ENCODE data around the gene AKAP6.

DNA sequence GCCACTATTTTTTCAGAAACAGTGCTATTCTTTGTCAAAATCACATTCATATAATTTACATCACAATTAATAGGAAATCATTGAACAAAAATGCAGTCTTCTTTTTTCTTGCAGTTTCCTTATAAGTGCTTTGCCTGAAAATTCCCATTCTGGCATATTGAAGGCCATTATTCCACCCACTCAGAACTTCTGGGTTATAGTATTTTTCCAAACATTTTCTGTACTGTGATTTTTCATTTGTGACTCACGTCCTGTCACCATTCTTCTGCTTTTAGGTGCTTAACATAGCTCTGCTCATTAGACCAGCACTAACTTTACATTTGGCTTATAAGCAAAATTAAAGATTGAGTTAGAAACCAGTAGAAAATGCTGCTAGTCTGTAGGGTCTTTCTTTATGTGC, 368.6 kb downstream of the AKAP6 start:
- TF ChIP-seq, protein P1, sequence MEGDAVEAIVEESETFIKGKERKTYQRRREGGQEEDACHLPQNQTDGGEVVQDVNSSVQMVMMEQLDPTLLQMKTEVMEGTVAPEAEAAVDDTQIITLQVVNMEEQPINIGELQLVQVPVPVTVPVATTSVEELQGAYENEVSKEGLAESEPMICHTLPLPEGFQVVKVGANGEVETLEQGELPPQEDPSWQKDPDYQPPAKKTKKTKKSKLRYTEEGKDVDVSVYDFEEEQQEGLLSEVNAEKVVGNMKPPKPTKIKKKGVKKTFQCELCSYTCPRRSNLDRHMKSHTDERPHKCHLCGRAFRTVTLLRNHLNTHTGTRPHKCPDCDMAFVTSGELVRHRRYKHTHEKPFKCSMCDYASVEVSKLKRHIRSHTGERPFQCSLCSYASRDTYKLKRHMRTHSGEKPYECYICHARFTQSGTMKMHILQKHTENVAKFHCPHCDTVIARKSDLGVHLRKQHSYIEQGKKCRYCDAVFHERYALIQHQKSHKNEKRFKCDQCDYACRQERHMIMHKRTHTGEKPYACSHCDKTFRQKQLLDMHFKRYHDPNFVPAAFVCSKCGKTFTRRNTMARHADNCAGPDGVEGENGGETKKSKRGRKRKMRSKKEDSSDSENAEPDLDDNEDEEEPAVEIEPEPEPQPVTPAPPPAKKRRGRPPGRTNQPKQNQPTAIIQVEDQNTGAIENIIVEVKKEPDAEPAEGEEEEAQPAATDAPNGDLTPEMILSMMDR (IDR thresholded peaks at IDR 0.05 in 2 of 3, conservative IDR thresholded peaks at IDR 0.05 in 1 of 3; ENCODE audit: control insufficient read depth in 2 of 3, extremely low read depth in 1 of 3, insufficient read depth in 1 of 3, low read depth in 3 of 3, low read length in 3 of 3) = no peak
- TF ChIP-seq ZBTB33 (IDR thresholded peaks at IDR 0.05) = no peak
- TF ChIP-seq EZH2 (IDR thresholded peaks at IDR 0.05; ENCODE audit: borderline replicate concordance, control insufficient read depth, low read depth, low read length) = no peak
- no peak for TF ChIP-seq PRDM15 (CRISPR knock-in tag; IDR thresholded peaks at IDR 0.05)
- TF ChIP-seq, protein P2, sequence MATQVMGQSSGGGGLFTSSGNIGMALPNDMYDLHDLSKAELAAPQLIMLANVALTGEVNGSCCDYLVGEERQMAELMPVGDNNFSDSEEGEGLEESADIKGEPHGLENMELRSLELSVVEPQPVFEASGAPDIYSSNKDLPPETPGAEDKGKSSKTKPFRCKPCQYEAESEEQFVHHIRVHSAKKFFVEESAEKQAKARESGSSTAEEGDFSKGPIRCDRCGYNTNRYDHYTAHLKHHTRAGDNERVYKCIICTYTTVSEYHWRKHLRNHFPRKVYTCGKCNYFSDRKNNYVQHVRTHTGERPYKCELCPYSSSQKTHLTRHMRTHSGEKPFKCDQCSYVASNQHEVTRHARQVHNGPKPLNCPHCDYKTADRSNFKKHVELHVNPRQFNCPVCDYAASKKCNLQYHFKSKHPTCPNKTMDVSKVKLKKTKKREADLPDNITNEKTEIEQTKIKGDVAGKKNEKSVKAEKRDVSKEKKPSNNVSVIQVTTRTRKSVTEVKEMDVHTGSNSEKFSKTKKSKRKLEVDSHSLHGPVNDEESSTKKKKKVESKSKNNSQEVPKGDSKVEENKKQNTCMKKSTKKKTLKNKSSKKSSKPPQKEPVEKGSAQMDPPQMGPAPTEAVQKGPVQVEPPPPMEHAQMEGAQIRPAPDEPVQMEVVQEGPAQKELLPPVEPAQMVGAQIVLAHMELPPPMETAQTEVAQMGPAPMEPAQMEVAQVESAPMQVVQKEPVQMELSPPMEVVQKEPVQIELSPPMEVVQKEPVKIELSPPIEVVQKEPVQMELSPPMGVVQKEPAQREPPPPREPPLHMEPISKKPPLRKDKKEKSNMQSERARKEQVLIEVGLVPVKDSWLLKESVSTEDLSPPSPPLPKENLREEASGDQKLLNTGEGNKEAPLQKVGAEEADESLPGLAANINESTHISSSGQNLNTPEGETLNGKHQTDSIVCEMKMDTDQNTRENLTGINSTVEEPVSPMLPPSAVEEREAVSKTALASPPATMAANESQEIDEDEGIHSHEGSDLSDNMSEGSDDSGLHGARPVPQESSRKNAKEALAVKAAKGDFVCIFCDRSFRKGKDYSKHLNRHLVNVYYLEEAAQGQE (IDR thresholded peaks at IDR 0.05; ENCODE audit: low read depth, low read length) = no peak
- TF ChIP-seq POLR2AphosphoS5 (IDR thresholded peaks at IDR 0.05; ENCODE audit: low read length) = no peak
- TF ChIP-seq ZBED1 (IDR thresholded peaks at IDR 0.05; ENCODE audit: borderline replicate concordance) = no peak
- no peak for TF ChIP-seq DPF2 (IDR thresholded peaks at IDR 0.05)
- TF ChIP-seq SIX5 (IDR thresholded peaks at IDR 0.05; ENCODE audit: low read depth, low read length, severe bottlenecking) = no peak
- TF ChIP-seq EP300 (IDR thresholded peaks at IDR 0.05; ENCODE audit: borderline replicate concordance in 1 of 2, control insufficient read depth in 1 of 2, low read depth in 2 of 2, low read length in 2 of 2) = no peak
- TF ChIP-seq SPI1 (IDR thresholded peaks at IDR 0.05; ENCODE audit: borderline replicate concordance, insufficient read depth, low read depth, low read length) = no peak
- no peak for TF ChIP-seq TCF7 (IDR thresholded peaks at IDR 0.05; ENCODE audit: borderline replicate concordance)
- no peak for TF ChIP-seq SREBF2 (IDR thresholded peaks at IDR 0.05; ENCODE audit: low read length)
